Caco-2 (cell line): ENCODE data around the gene TNFSF13. TPM values are rescaled to one million over a fixed set of nuclear protein-coding genes. Genes with fewer than 3 reads are reported as not detected.

Experiments
- Bru-seq: library from RNA; stranded (reverse); fragments of 400-500 nt; gene quantifications from one replicate; lab custom pipeline; 2021; lab: Mats Ljungman, UMichigan
- BruChase-seq, 2 experiments: library from RNA; stranded (reverse); fragments of 400-500 nt; gene quantifications; one replicate each; lab custom pipeline; 2021; lab: Mats Ljungman, UMichigan
- BruUV-seq: library from RNA; stranded (reverse); fragments of 400-500 nt; replicated peaks from 2 replicates; lab custom pipeline; 2021; lab: Mats Ljungman, UMichigan
- CTCF ChIA-PET: fragments of 300-600 bp; sonication (Branson Sonifier 250); formaldehyde crosslinking; loops from one replicate; lab custom pipeline; 2022; ENCODE audit warnings: antibody characterized with exemption; lab: Charles Lee
- POLR2A ChIA-PET: fragments of 300-600 bp; sonication (Branson Sonifier 250); formaldehyde crosslinking; loops from one replicate; lab custom pipeline; 2022; ENCODE audit warnings: antibody characterized with exemption; lab: Charles Lee
- DNase-seq, 2 experiments: peaks; one replicate each; pipeline versions ENCODE4 v3.0.0 to v3.0.0-alpha.2; 2020 to 2022
- H3K27me3 ChIP-seq: replicated peaks from 2 replicates; pipeline ENCODE4 v1.6.0; 2011; ENCODE audit warnings: low read length; ENCODE audit not compliant: control insufficient read depth, insufficient read depth
- H3K36me3 ChIP-seq: 2 replicates; pipeline ENCODE4 v1.5.1; 2011; ENCODE audit warnings: low read length; ENCODE audit not compliant: control insufficient read depth, insufficient read depth
- H3K4me1 ChIP-seq: fragments of 250-450 bp; sonication (Bioruptor Pico); 2 replicates; pipeline ENCODE4 v1.5.1; 2020; ENCODE audit warnings: mild to moderate bottlenecking
- H3K4me3 ChIP-seq: 2 replicates; pipeline ENCODE4 v1.5.1; 2011; ENCODE audit warnings: low read depth, mild to moderate bottlenecking, control low read depth, low read length
- H3K9me3 ChIP-seq: fragments of 250-450 bp; sonication (Bioruptor Pico); 2 replicates; pipeline ENCODE4 v1.5.1; 2020; ENCODE audit warnings: mild to moderate bottlenecking, moderate library complexity
- H3K27ac Mint-ChIP-seq: one replicate; pipeline ENCODE4 v1.8.0; 2022; ENCODE audit warnings: mixed read lengths; ENCODE audit not compliant: unreplicated experiment
- H3K27me3 Mint-ChIP-seq: one replicate; pipeline ENCODE4 v1.8.0; 2022; ENCODE audit warnings: mixed read lengths; ENCODE audit not compliant: insufficient read depth, unreplicated experiment
- H3K36me3 Mint-ChIP-seq: one replicate; pipeline ENCODE4 v1.8.0; 2022; ENCODE audit warnings: mild to moderate bottlenecking, mixed read lengths; ENCODE audit not compliant: insufficient read depth, unreplicated experiment
- H3K4me1 Mint-ChIP-seq: one replicate; pipeline ENCODE4 v1.8.0; 2022; ENCODE audit warnings: low read depth, mixed read lengths; ENCODE audit not compliant: unreplicated experiment
- H3K4me3 Mint-ChIP-seq: one replicate; pipeline ENCODE4 v1.8.0; 2022; ENCODE audit warnings: mild to moderate bottlenecking, moderate library complexity, mixed read lengths; ENCODE audit not compliant: unreplicated experiment
- H3K9me3 Mint-ChIP-seq: one replicate; pipeline ENCODE4 v1.8.0; 2022; ENCODE audit warnings: mixed read lengths; ENCODE audit not compliant: unreplicated experiment
- intact Hi-C: fragments of 100-400 bp; cut with micrococcal nuclease; formaldehyde crosslinking; loops from one replicate; pipeline ENCODE4 v1.10.0; 2022; ENCODE audit not compliant: unreplicated experiment
- long read RNA-seq: library from polyadenylated mRNA; stranded (forward); transcript quantifications from one replicate; pipeline ENCODE4 v2.0.0, GENCODE V29; 2022
- total RNA-seq: library from RNA; stranded (reverse); gene quantifications from 2 replicates; pipeline ENCODE4 v1.2.3, GENCODE V29; 2022
- TF ChIP-seq, protein P1 (sequence below), 2 experiments: fragments of 200-600 bp in 1 of 2; IDR thresholded peaks; 1 replicate in 1 of 2; 2 replicates in 1 of 2; pipeline versions ENCODE4 v1.5.1 to v1.8.0; 2011 to 2022; ENCODE audit warnings: antibody characterized with exemption in 1 of 2, control low read depth in 1 of 2, inconsistent platforms in 1 of 2, low read depth in 1 of 2, low read length in 1 of 2, mild to moderate bottlenecking in 1 of 2, moderate library complexity in 1 of 2; ENCODE audit not compliant: insufficient read depth in 1 of 2, severe bottlenecking in 1 of 2, unreplicated experiment in 1 of 2

Gene TNFSF13, protein sequence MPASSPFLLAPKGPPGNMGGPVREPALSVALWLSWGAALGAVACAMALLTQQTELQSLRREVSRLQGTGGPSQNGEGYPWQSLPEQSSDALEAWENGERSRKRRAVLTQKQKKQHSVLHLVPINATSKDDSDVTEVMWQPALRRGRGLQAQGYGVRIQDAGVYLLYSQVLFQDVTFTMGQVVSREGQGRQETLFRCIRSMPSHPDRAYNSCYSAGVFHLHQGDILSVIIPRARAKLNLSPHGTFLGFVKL
- total RNA-seq (0.20 TPM in 1 of 2 replicates, not detected in the other), Bru-seq, nascent RNA (not detected), BruChase-seq, experiment 1, labeled RNA remaining after a 2-hour chase (percentile 20 among the genes with signal in this experiment), BruChase-seq, experiment 2, labeled RNA remaining after a 6-hour chase (not detected)
- long read RNA-seq = 0 reads

DNA sequence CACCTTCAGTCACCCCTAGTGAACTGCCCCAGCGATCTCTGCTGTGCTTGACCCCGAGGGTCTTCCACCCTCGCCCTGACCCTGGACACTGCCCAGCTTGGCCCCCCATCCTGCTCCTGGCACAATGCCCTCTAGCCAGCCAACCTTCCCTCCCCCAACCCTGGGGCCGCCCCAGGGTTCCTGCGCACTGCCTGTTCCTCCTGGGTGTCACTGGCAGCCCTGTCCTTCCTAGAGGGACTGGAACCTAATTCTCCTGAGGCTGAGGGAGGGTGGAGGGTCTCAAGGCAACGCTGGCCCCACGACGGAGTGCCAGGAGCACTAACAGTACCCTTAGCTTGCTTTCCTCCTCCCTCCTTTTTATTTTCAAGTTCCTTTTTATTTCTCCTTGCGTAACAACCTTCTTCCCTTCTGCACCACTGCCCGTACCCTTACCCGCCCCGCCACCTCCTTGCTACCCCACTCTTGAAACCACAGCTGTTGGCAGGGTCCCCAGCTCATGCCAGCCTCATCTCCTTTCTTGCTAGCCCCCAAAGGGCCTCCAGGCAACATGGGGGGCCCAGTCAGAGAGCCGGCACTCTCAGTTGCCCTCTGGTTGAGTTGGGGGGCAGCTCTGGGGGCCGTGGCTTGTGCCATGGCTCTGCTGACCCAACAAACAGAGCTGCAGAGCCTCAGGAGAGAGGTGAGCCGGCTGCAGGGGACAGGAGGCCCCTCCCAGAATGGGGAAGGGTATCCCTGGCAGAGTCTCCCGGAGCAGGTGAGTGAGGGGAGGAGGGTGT, at the start of gene TNFSF13:
Gene TNFSF13, plus strand, starts transcription at position 207 of the 776 bp plus-strand sequence. Its CDS starts 290 bp downstream, at position 497.
- no peaks in the 10 kb centered on the region for H3K9me3 Mint-ChIP-seq
- H3K36me3 Mint-ChIP-seq = peaks cover 26% of the 10 kb centered on the region
- Histone ChIP-seq H3K36me3 (no peaks in the 10 kb centered on the region), H3K4me1 (peaks cover 4% of the 10 kb centered on the region; the same call in 1 of the 2 replicates), H3K4me3 (no peak within 1 kb of the TSS), H3K9me3 (no peaks in the 10 kb centered on the region), H3K27me3 (no peaks in the 10 kb centered on the region)
- H3K4me1 Mint-ChIP-seq = peaks cover 7% of the 10 kb centered on the region
- DNase-seq = no peak
- TF ChIP-seq, protein P1, sequence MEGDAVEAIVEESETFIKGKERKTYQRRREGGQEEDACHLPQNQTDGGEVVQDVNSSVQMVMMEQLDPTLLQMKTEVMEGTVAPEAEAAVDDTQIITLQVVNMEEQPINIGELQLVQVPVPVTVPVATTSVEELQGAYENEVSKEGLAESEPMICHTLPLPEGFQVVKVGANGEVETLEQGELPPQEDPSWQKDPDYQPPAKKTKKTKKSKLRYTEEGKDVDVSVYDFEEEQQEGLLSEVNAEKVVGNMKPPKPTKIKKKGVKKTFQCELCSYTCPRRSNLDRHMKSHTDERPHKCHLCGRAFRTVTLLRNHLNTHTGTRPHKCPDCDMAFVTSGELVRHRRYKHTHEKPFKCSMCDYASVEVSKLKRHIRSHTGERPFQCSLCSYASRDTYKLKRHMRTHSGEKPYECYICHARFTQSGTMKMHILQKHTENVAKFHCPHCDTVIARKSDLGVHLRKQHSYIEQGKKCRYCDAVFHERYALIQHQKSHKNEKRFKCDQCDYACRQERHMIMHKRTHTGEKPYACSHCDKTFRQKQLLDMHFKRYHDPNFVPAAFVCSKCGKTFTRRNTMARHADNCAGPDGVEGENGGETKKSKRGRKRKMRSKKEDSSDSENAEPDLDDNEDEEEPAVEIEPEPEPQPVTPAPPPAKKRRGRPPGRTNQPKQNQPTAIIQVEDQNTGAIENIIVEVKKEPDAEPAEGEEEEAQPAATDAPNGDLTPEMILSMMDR (IDR thresholded peaks at IDR 0.05; ENCODE audit: insufficient read depth in 1 of 2, low read depth in 1 of 2, low read length in 1 of 2, severe bottlenecking in 1 of 2, unreplicated experiment in 1 of 2) = no peak
- no peak within 1 kb of the TSS for H3K4me3 Mint-ChIP-seq
- no TSS peak for BruUV-seq
- CTCF ChIA-PET = interaction anchor here (0.7 kb wide), 1 partner anchor 122 kb away, joined by 3 read pairs; no protein-coding TSS in a partner anchor
- no peaks in the 10 kb centered on the region for H3K27me3 Mint-ChIP-seq
- H3K27ac Mint-ChIP-seq = no peak within 1 kb of the TSS
- POLR2A ChIA-PET = no interaction called here
- intact Hi-C loops = no loop called here

DNA sequence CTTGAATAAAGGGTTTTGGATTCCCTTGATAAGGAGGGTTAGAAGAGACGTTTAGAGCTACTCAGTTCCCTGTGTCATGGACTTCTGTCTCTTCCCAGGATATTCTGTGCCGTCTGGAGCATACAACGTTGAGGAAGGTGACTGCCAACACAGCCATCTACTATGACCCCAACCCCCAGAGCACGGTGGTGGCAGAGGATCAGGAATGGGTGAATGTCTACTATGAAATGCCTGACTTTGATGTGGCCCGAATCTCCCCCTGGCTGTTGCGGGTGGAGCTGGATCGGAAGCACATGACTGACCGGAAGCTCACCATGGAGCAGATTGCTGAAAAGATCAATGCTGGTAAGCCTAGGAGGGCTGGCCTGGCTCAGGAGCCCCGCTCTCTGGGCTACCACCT, 49.7 kb upstream of the TNFSF13 start:
- peaks cover 71% of the 10 kb centered on the region for H3K36me3 Mint-ChIP-seq
- TF ChIP-seq, protein P1 (IDR thresholded peaks at IDR 0.05; ENCODE audit: insufficient read depth in 1 of 2, low read depth in 1 of 2, low read length in 1 of 2, severe bottlenecking in 1 of 2, unreplicated experiment in 1 of 2) = no peak
- no peaks in the 10 kb centered on the region for H3K27me3 ChIP-seq
- BruUV-seq = no TSS peak
- intact Hi-C loops = no loop called here
- H3K36me3 ChIP-seq = no peaks in the 10 kb centered on the region
- H3K27ac Mint-ChIP-seq = no peak overlapping the region
- CTCF ChIA-PET = no interaction called here
- no peaks in the 10 kb centered on the region for H3K9me3 ChIP-seq
- no peak overlapping the region for H3K4me3 ChIP-seq
- DNase-seq = no peak
- H3K4me1 ChIP-seq = no peaks in the 10 kb centered on the region
- no peaks in the 10 kb centered on the region for H3K4me1 Mint-ChIP-seq
- POLR2A ChIA-PET = interaction anchor here (0.6 kb wide), 1 partner anchor 52 kb away, joined by 3 read pairs; no protein-coding TSS in a partner anchor
- H3K9me3 Mint-ChIP-seq = no peaks in the 10 kb centered on the region
- H3K27me3 Mint-ChIP-seq = no peaks in the 10 kb centered on the region
- no peak overlapping the region for H3K4me3 Mint-ChIP-seq

DNA sequence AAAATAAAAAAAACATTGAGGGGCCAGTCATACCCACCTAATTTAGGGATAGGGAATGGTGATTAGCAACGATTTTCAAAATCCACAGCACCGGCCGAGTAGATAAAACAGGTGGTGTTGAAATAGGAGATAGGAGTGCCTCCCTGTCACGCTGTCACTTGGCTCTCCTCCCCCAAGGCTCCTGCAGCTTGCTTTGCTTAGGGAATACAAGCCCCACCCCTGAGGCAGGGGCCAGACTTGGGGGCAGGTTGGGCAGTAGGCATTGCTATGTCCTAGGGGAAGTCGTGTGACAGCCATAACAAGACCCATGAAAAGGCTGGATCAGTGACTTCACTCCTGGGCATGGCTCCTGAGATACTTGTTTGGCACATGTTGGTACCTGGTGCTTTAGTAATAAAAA, 48.6 kb upstream of the TNFSF13 start:
- POLR2A ChIA-PET = no interaction called here
- H3K4me1 Mint-ChIP-seq = no peaks in the 10 kb centered on the region
- H3K36me3 Mint-ChIP-seq = peaks cover 66% of the 10 kb centered on the region
- no peaks in the 10 kb centered on the region for H3K9me3 Mint-ChIP-seq
- Histone ChIP-seq H3K27me3 (no peaks in the 10 kb centered on the region), H3K9me3 (no peaks in the 10 kb centered on the region), H3K4me1 (no peaks in the 10 kb centered on the region), H3K4me3 (no peak overlapping the region), H3K36me3 (no peaks in the 10 kb centered on the region)
- TF ChIP-seq, protein P1 (IDR thresholded peaks at IDR 0.05; ENCODE audit: insufficient read depth in 1 of 2, low read depth in 1 of 2, low read length in 1 of 2, severe bottlenecking in 1 of 2, unreplicated experiment in 1 of 2) = no peak
- CTCF ChIA-PET = no interaction called here
- BruUV-seq = no TSS peak
- intact Hi-C loops = no loop called here
- no peak overlapping the region for H3K27ac Mint-ChIP-seq
- no peak overlapping the region for H3K4me3 Mint-ChIP-seq
- no peaks in the 10 kb centered on the region for H3K27me3 Mint-ChIP-seq
- no peak for DNase-seq
